GM19372 (cell line): Measurements from ENCODE around the gene AGRP.
"Not testable (repeated sequence)": the region's sequence is repeated elsewhere in the genome, so short reads cannot be mapped to it uniquely, and the experiment has no call there.

Experiments
- ATAC-seq: cut with Tn5 transposase; IDR thresholded peaks from one replicate; pipeline ENCODE4 v1.9.1; 2021; ENCODE audit warnings: mild to moderate bottlenecking, low read depth, moderate library complexity; ENCODE audit not compliant: unreplicated experiment

Gene AGRP, protein sequence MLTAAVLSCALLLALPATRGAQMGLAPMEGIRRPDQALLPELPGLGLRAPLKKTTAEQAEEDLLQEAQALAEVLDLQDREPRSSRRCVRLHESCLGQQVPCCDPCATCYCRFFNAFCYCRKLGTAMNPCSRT

GRCh38 chr16:67483150-67483549 is at the start of gene AGRP:
TSS of gene AGRP (minus strand) at chr16:67483547. CDS start at chr16:67483398, 149 bp downstream.
- no peak for ATAC-seq

DNA sequence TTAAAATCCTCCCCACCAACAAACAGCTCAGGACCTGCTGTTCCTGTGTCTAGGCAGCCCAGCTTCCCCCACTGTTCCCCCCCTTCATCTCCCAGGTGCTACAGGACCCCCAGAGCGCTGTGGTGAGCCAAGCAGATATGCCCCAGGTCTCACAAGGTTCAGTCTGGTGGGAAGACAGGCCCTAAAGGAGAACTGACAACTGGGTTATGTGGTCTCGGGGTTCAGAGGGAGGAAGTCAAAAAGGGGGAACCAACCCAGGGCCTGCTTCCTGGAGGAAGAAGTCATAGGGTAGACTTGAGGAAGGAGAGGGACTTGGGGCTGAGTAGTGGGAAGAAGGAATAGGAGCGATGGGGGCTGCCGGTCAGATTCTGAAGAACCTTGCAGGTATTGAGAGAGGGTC is 47.9 kb upstream of the AGRP start:
- no peak for ATAC-seq

GRCh38 chr16:67530013-67530939 is 46.9 kb upstream of the AGRP start:
- ATAC-seq = no peak

DNA sequence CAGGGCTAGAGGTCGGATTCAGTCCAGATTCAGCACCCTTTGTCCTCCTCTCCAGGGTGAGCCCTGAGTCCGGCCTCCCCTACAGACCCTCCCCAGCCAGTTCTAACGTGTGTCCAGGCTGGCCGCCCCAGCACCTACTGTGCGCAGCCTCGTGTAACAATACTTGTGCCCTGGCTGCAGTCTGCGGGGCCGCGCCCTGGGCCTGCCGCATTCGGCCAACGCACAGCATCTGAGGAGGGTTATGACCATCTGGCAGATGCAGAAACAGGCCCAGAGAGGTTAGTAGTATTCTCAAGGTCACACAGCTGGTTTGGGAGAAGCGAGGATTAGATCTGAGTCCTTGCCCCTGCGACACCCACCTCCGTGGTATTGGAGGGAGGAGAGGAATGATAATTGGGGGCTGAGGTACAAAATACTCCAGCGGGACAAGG is 46.2 kb upstream of the AGRP start:
- no peak for ATAC-seq

DNA sequence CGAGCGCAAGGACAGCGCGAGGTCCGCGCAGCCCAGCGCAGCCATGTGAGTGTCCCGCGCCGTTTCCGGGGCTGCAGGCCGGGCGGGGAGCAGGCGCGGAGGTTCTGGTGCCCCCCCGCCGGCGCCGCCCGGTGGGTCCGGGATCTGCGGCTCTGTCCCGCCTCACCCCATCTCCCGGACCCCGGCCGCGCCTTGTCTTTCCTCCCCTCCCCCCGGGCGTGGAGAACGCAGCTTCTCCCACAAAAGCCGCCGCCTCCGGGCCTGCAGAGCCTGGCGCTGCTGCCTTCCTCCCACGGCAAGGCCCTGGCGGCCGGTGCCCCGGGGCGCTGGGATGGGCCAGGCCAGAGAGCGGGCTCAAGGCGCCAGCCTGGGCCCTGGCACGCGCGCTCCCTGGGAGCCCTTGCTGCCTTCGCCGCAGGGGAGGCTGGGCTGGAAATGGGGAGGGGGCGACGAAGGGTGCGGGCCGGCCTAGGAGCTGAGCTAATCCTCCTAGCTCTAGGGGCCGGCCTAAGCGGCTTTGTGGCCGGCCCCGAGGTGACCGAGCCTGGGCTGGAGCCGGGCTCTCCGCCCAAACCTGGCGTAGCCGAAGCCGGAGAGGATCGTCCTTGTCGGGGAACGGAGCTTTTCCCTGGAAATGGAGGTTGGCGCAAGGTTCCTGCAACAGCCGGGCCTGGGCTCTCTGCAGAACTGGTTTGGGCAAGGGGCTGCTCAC is 45.7 kb upstream of the AGRP start:
- no peak for ATAC-seq

DNA sequence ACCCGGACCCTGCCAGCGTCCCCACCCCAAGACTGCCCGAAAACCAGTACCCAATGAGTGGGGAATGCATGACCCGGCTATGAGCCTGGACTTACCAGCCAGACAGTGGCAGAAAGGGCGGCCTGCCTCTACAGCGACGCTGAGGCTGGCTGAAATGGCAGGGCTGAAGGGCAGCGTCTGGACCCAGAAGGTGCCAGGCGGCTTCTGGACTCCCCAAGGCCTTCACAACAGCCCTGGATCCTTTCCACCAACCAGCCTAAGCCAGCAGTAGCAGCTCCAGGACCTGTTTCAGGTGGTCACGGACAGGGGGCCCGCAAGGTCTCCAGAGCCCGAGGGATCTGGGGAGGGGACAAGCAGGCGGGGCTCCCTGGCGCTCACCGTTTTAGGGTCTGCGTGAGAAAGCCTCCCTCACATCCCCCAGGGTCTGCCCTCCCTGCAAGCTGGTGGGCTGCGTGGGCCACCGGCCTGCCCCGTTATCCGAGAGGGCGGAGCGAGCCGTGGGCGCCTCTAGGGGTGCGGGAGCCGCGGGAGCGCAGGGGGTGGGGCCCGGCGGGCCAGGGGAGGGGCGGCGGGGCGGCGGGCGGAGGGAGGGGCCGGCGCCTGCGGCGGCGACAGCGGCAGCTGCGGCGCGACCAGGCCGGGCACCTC is 45.0 kb upstream of the AGRP start, which contains the start of gene RIPOR1:
TSS of gene RIPOR1 (plus strand) at position 608 of the 648 bp plus-strand sequence. CDS start 9,618 bp downstream, outside the sequence.
- ATAC-seq = no peak

- ATAC-seq = no peak
These were observed 42.9 kb upstream of the AGRP start for GRCh38 chr16:67526149-67526791.

DNA sequence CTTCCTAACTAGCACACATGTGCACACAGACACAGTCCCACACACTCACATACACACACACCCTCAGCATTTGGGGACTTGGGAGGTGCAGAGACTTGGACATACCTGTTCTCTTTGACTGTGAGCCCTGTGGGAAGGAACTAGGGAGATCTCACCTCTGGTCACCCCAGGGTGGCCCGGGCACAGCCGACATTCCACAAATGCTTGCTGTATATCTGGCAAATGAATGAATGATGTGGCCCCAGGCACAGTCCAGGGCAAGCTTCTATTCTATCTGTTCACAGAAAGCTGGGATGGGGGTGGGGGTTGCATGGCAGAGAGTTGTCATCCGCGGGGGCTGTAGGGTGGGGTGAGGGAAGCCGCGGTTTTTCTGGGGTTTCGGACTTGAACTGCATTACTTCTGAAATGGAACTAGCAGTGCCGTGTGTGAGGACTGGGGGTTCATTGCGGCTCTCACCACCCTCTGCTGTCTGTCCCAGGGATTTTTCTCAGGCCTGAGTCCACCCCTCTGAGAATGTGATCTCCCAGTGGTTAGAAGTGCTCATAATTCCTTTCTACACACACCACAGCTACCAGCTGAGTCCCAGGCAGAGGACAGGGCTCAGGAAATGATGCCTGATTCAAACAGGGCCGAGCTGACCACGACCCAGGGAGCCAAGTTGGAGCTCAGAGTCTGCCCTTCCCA is 42.0 kb upstream of the AGRP start:
- no peak for ATAC-seq

GRCh38 chr16:67521095-67521804 is 37.9 kb upstream of the AGRP start:
- peak; percentile 68 for ATAC-seq

- ATAC-seq = no peak
These were observed 35.9 kb upstream of the AGRP start for GRCh38 chr16:67519242-67519641.

DNA sequence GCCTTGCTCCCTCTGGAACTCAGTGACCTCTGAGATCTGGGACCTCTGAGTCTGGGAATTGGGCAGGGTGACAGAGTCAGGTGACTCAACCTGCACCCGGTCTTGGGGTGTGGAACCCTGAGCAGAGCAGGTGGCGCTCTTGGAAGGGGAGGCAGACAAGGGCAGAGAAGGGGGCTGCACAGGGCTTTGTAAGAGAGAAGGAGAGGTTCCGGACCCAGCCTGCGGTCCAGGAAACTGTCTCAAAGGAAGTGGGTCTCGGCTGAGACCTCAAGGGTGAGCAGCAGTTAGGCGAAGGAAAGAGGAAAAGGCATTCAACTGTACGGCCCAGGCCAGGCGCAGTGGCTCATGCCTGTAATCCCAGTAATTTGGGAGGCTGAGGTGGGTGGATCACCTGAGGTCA is 35.3 kb upstream of the AGRP start:
- ATAC-seq = no peak

DNA sequence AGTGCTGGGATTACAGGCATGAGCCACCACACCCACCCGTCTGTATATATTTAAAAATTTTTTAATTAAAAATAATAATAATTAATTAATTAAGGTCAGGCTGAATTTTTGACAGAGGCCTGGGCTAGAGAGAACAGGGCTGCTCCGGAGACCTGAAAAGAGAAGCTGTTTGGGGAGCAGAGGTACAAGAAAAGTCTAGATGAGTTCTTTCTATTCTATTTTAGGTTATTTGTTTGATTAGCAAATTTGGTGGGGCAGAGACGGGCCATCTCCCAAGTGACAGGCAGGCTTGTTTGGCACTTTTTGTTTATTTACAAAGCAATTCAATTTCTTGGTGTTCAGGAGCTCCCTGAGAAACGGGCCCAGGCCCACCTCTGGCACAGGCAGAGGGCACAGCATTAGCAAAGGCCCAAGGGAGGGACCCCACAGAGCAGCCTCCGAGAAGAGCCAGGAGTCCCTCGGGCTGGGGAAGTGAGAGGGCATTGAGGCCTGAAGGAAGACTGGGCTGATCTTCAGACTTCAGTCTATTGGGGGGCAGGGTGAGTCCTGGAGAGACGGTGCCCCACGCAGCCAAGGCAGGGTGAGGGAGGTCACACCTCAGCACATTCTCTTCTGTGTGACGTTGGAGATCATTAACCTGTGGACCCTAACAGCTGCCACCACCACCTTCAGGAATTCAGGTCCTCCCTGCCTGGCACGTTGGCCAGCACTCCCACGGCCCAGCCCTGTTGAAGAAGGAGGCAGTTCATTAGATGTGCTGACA is 34.5 kb upstream of the AGRP start:
- ATAC-seq = no peak

GRCh38 chr16:67517155-67517445 is 33.8 kb upstream of the AGRP start:
- ATAC-seq = no peak

DNA sequence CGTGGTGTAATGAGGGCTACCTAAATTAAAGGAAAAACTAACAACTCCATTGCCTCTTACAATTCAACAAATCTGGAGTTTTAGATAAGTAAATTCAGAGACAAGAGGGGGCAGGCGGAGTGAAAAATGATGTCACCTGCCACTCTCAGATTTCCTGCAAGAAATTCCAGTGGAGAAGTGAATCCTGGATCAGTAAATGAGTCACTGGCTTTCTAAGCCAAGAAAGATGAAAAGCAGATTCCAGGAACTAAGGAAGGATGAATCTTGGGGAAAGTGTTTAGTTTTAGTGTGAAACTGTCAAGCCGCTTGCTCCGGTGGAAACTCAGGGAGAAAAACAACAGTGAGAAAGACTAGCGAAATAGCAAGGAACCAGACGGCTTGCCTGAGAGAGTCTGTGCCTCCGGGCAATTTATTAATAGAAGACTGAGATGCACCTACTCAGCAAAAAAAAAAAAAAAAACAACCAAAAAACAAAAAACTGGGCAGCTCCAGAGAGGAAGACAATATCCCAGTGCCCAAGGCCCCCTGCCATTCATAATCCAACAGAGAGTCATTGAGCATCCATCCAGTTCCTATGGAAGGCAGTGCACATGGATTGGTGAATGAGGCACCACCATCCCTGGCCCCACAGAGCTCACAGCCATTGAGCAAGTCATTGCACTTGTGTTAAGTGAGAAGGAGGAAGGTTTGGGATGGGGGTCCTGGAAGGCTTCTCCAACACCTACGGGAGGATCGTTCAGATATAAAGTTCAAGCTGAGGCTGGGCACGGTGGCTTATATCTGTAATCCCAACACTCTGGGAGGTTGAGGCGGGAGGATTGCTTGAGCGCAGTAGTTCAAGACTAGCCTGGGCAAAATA is 33.2 kb upstream of the AGRP start:
- no peak for ATAC-seq

DNA sequence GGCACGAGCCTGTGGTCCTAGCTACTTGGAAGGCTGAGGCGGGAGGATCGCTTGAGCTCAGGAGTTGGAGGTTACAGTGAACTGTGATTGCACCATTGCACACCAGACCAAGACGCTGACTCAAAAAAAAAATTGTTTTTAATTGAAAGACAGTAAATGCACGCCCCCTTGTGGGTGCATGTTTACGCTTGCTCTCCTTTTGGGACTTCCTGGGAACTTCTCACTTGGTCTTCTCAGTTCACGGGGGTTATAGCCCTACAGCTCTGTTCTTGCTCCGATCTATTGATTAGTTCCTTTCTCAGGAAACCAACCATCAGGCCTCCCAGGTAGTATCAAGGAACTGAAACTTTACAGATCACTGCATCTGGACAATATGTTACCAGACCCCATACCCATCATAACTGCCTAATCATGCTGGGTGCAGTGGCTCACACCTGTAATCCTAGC is 31.1 kb upstream of the AGRP start:
- ATAC-seq = no peak

- not testable (repeated sequence) for ATAC-seq
These were observed 30.5 kb upstream of the AGRP start for GRCh38 chr16:67513892-67514291.

DNA sequence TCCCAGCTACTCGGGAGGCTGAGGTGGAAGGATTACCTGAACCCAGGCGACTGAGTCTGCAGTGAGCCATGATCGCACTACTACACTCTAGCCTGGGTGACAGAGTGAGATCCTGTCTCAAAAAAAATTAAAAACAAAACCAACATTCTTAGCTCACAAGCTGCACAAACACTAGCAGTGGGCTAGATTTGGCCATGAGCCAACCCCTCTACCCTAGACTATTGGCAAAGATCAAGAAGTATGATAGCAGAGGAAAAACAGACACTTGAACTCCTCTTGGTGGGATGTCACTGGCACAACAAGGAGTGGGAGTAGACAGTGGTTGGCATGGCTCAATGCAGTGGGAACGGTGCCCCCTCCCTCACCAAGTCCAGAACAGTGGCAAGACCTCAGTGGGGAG is 25.7 kb upstream of the AGRP start:
- ATAC-seq = no peak

GRCh38 chr16:67506468-67506867 is 23.1 kb upstream of the AGRP start:
- no peak for ATAC-seq
